Right lobe of liver (tissue), 4 donors: Measurements from ENCODE around the gene EPHB6.

Experiments used
- POLR2A ChIP-seq: fragments of 450-650 bp; IDR thresholded peaks from one replicate; pipeline ENCODE4 v1.6.1; 2017; ENCODE audit warnings: antibody characterized with exemption, mild to moderate bottlenecking
- TF ChIP-seq, protein P1 (sequence below), 4 donors: fragments of 200-600 bp in 3 of 4; fragments of 450-650 bp in 1 of 4; IDR thresholded peaks; one replicate each; pipeline versions ENCODE4 v1.5.1 to v1.8.0; 2016 to 2022; ENCODE audit warnings: antibody characterized with exemption in 4 of 4, mild to moderate bottlenecking in 2 of 4
- donor health status: DM: no; HTN: no; CAD: no.
- donor health status: DM: no; HTN: no; CAD: no.
- donor health status: DM: no; HTN: yes; CAD: no.

DNA sequence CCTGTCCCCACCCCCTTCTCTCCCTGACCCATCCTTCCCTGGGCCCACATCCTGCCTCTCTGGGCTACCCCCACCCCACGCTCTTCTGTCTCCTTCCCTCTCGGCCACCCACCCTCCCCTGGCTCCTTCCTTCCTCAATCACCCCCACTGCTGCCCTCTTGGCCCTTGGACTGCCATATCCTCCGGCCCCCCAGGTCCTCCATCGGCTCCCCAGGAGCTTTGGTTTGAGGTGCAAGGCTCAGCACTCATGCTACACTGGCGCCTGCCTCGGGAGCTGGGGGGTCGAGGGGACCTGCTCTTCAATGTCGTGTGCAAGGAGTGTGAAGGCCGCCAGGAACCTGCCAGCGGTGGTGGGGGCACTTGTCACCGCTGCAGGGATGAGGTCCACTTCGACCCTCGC, 10.9 kb downstream of the EPHB6 start:
- no peak for TF ChIP-seq POLR2A
- TF ChIP-seq, protein P1, sequence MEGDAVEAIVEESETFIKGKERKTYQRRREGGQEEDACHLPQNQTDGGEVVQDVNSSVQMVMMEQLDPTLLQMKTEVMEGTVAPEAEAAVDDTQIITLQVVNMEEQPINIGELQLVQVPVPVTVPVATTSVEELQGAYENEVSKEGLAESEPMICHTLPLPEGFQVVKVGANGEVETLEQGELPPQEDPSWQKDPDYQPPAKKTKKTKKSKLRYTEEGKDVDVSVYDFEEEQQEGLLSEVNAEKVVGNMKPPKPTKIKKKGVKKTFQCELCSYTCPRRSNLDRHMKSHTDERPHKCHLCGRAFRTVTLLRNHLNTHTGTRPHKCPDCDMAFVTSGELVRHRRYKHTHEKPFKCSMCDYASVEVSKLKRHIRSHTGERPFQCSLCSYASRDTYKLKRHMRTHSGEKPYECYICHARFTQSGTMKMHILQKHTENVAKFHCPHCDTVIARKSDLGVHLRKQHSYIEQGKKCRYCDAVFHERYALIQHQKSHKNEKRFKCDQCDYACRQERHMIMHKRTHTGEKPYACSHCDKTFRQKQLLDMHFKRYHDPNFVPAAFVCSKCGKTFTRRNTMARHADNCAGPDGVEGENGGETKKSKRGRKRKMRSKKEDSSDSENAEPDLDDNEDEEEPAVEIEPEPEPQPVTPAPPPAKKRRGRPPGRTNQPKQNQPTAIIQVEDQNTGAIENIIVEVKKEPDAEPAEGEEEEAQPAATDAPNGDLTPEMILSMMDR (IDR thresholded peaks at IDR 0.05): no peak
